Right lung (tissue), 5 donors: ENCODE results near the gene SLC35G3. TPM values are rescaled to one million over a fixed set of nuclear protein-coding genes. Genes with fewer than 3 reads are reported as not detected.
"Not testable (repeated sequence)": the region's sequence is repeated elsewhere in the genome, so short reads cannot be mapped to it uniquely, and the experiment has no call there.

Experiments used
- DNase-seq, 2 donors: peaks; one replicate each; pipeline ENCODE4 v3.0.0-alpha.2; 2013
- polyA plus RNA-seq, 5 donors: library from polyadenylated mRNA; unstranded; fragments of 120-200 nt; gene quantifications; one replicate each; pipeline versions ENCODE4 v1.2.1 to v1.2.3, GENCODE V29; 2013; ENCODE audit warnings: inconsistent platforms in 1 of 5, low replicate concordance in 1 of 5; ENCODE audit not compliant: insufficient read length in 5 of 5, insufficient read depth in 1 of 5

The SLC35G3 gene
- polyA plus RNA-seq, 5 donors, result 0.05 TPM; not detected in 4

- no peak for DNase-seq
Observed at GRCh38 chr17:35212668-35213067, 18.5 kb upstream of the SLC35G3 start.

- no peak for DNase-seq
Observed at GRCh38 chr17:35210741-35211140, 16.5 kb upstream of the SLC35G3 start.

GRCh38 chr17:35202582-35202981 is 8.4 kb upstream of the SLC35G3 start:
- not testable (repeated sequence) for DNase-seq

GRCh38 chr17:35195062-35195461 is 869 bp upstream of the SLC35G3 start:
- not testable (repeated sequence) for DNase-seq

- DNase-seq, result no peak
Observed at GRCh38 chr17:35192708-35193107, 1.5 kb downstream of the SLC35G3 start.

GRCh38 chr17:35191001-35191695 is 3.0 kb downstream of the SLC35G3 start:
- no peak for DNase-seq

DNA sequence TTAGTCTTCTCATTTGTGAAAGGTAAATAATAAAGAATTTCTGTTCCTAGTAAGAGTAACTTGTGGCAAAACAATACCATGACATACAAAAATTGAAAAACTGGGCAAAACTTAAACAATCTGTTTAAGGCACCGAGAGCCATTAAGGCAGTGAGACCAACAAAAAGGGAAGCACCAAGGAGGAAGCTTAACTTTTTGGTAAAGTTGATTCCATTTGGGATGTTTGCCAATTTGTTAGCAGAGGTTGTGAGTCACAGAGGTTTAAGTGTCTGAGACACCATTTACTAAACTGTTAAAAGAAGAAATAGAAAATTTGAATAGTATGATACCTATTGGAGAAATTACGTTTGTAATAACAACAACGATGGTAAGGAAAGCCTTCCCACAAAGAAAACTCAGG is 4.9 kb downstream of the SLC35G3 start:
- no peak for DNase-seq

DNA sequence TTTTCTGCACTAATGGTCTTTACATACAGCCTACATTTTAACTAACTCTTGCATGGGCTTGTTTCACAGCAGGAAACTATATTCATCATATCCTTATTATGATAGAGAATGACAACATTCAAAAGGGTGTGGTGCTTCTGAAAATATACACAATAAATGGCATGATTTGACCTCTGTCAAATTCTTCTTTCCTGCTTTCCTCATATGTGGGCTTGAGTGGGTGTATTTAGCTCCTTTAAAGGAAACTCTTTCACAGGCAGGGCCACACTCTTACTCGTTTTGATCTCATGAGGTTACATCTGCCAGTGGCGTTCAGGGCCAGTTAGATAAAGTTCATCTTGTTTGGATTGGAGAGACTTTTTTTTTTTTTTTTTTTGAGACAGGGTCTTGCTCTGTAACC is 6.1 kb downstream of the SLC35G3 start:
- no peak for DNase-seq

DNA sequence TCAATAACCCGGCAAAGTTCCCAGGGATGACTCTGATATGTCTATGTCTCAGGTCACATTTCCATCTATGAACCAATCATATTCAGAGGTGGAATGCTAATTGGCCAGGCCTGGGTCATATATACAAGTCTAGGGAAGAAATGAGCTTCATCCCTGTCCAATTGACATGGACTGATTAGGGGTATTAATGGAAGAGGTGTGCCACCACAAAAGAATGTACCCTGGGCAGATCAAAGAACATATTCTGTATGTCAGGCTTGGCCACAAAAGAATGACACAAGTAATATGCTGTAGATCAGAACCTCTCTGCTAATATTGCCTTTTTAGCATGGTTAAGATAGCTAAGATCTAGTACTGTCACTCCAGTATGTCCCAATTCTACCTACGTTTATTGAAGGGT is 6.7 kb downstream of the SLC35G3 start:
- no peak for DNase-seq

DNA sequence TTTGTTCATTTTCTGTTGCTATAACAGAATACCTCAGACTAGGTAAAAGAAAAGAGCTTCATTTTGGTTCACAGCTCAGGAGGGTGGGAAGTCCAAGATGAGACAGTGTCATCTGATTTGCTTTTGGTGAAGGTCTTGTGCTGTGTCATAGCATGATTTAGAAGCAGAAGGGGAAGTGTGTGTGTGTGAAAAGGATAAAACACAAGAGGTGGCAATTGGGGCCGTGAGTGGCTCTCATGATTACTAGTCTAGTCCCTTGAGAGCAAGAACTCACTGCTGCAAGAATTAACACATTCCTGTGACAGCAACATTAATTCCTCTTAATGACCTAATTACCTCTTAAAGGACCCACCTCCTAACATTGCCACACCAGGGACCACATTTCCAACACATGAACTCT is 8.3 kb downstream of the SLC35G3 start:
- DNase-seq, result no peak

- no peak for DNase-seq
Observed at GRCh38 chr17:35184274-35184673, 9.9 kb downstream of the SLC35G3 start.

GRCh38 chr17:35183332-35183731 is 10.9 kb downstream of the SLC35G3 start:
- no peak for DNase-seq

GRCh38 chr17:35179379-35179778 is 14.8 kb downstream of the SLC35G3 start:
- DNase-seq, result not testable (repeated sequence)

DNA sequence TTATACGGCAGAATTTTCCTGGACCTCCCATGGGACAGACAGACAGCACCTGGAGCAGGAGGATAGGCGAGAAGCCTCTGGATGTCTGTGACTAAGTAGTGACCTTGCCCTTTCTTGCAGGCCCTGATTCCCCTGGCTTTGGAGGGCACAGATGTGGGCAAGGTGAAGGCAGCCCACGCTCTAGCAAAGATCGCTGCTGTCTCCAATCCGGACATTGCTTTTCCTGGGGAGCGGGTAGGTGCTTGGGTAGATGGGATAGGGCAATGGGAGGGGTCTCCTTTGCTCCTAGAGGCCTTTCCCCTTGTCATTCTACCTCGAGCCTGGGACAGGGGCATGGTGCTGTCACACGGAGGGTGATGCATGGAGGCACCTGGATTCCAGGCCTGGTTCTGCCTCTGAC is 17.3 kb downstream of the SLC35G3 start:
- DNase-seq, result no peak

DNA sequence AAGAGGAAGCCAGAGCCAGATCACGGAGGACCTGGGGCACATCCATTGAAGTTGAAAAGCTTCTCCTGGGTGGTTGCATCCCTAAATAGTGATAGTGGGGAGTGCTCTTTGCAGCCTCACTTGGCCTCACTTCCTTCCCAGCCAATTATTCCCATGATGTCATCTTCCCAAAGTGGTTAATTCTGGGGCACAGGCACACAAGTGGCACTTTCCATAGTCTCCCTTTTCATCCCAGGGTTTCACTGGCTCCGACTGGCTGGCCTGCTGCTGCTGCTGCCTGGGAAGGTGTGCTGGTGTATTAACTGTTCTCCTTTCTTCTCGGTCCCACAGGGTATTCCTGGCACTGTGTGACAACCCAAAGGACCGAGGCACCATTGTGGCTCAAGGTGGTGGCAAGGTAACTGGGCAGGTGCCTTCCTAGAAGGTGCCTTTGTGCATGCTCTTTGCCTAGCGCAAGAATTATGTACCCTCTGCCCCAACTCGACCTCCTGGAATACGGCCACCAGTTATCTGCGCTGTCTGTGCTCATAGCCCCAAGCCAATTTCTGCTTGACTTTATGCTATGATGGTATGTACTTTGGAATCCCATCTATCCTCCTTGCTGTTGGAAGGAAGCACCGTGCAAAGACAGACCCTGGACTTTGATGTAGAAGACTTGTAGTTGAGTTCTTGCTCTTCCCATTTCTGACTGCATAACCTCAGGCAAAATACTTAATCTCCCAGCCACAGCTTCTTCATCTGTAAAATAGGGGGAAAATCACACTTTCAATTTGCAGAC is 18.4 kb downstream of the SLC35G3 start:
- DNase-seq, result no peak

GRCh38 chr17:35174835-35175334 is 19.3 kb downstream of the SLC35G3 start:
- no peak for DNase-seq

GRCh38 chr17:35172321-35172720 is 21.9 kb downstream of the SLC35G3 start:
- not testable (repeated sequence) for DNase-seq

- no peak for DNase-seq
Observed at GRCh38 chr17:35171834-35172233, 22.4 kb downstream of the SLC35G3 start.

DNA sequence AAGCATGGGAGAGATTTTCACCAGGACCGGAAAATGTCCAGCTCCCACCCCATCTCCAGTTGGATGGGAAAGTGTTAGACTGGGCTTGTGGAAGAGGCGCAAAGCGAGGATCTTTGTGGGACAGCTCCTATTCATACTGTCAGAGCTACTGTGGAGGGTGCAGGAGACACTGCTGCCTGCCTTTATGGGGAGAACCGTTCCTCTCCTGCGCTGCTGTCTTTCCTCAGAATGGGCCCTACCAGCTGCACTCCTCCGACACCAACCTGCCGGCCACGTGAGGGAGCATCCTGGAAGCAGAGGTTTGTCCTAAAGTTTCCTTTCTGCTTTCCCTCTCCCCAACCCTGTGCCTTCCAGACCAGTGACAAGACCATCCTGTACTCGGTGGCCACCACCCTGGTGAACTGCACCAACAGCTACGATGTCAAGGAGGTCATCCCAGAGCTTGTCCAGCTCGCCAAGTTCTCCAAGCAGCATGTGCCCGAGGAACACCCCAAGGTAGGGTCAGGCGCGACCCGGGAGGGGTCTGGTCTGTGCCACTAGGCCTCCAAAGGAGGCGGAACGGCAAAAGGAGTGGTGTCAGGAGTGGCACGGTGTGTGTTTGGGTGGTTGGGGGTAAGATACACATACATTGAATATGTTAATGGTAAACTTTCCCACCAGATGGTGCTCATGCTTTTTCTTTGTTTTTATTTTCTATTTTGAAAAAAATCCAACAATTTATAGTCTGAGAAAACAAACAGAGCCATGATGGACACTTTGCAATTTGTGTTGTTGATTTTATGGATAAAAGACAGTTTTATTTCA is 23.0 kb downstream of the SLC35G3 start:
- peak in 1 of 2 donors; percentile 29 for DNase-seq

GRCh38 chr17:35169835-35170363 is 24.3 kb downstream of the SLC35G3 start:
- no peak for DNase-seq

GRCh38 chr17:35167666-35168065 is 26.5 kb downstream of the SLC35G3 start:
- no peak for DNase-seq

DNA sequence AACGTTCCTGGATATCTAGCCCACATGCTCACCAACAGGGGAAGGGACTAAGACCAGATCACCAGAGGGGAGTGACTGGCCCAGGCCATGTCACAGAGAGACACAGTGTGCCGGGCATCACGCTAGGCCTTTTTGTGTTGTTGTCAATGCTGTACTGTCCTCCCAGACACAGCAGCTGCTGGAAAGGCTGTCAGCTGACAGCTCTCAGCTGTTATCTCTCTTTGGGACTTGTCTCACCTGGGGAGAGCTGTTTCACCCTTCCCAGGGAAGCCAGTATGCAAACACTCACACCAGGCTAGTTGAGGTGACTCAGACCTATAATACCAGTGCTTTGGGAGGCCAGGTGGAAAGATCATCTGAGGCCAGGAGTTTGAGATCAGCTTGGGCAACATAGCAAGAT is 27.1 kb downstream of the SLC35G3 start:
- no peak for DNase-seq
